NCI-H446 treated with DMSO at 0.1 percent for 48 hours (cell line): ENCODE results near the gene SNORC.

ENCODE experiments used
- DNase-seq: peaks from one replicate; lab custom pipeline; 2025; lab: John Stamatoyannopoulos, UW

Gene SNORC

DNA sequence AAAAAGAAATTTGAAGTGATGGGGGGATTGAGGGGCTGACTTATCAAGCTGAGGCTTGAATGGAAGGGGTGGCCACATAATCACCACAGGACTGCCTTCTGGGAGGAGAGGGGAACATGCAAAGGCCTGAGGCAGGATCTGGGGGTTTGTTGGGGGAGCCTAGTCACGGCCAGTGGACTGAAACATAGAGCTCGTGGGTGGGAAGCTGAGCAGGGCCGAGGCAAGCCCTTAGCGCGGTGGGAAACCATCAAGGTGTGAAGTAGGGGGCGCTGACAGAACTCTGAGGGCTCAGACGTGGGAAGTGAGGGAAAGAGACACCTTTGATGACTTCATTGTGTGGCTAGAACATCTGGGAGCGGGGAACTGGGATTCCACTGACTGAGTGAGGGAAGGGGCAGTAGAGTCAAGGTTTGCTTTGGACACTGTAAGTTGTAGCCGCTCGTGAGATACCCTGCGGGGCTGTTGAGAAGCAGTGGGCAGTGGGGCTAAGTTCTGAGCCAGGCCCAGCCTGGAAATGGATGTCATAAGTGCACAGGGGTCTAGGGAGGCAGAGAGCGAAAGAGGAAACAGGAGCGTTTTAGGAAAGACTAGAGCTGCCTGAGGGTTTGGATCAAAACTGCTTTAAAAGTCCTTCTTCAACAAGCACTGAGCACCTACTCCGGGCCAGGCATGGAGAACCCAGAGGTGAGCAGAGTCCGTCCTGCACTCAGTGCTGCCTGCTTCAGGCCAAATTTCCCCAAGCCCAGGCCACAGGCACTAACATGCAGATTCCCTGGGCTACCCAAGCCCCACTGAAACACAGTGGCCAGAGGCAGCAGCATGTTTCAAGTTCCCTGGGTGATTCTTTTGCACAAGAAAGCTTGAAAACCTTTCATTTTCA, 686 bp upstream of the SNORC start:
- no peak for DNase-seq

DNA sequence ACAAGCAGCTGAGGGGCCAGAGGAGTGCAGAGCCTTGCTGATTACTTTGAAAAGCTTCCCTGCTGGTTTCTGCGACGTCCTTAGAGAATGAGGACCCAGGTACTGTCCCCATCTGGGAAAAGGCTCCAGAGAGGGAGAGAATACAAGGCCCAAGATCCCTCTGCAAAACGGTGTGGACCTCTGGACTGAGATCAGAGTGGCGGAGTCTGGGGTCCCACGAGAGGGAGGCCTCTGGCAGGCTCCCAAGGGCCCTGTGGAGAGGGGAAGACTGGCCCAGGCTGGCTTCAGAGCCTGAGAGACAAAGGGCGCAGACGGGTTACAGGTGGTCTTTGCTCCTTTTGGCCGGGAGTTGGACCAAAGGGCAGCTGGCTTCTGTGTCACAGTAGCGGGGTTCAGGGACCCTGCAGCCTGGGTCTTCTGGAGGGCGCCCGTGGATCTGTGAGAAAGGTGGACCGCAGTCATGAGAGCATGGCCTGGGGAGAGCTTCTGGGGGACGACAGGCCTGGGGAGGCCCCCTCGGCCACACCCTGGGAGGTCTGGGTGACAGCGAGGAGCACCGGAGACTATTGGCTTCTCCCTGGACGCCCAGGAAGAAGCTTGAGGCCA, 805 bp downstream of the SNORC start:
- no peak for DNase-seq

DNA sequence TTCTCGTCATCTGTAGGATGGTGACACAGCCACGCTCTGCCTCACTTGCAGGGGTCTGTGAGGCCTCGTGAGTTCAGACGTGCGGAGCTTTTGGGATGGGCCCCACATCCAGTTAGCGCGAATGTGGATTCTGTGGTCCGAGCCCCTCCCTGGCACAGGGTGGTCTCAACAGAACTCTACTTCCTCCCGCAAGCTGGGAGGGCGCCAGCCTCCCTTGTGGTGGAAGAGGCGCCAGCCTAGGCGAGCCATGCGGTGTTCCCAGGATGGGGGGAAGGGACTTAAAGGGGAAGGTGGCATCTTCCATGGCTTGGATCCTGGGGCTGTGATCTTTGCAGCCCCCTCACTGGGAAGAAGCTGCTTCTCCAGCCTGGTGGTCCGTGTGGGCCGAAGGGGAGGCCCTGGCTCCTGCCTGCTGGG, 1.4 kb downstream of the SNORC start:
- no peak for DNase-seq

- DNase-seq: no peak
Measured at GRCh38 chr2:232871835-232872736, 2.0 kb downstream of the SNORC start.

DNA sequence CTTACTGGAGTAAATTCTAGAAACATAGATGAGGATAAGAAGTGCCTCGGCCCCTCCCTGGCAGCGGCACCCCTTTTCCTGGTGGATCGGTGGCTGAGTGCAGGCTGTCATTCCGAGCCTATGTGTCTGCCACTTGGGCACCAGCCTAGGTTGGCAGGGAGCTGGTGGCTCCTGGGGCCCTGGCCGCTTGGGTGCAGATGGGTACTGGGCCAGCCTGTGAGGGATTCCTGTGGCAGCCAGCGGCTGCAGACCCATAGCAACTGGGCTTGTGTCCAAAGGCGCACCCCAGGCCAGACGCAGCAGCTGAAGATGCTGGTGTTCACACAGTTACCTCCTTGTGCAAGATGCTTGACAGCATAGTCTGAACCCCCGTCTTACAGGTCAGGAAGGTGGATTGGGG, 2.8 kb downstream of the SNORC start:
- DNase-seq: no peak

- DNase-seq: no peak
Measured at GRCh38 chr2:232873292-232873908, 3.3 kb downstream of the SNORC start.

- no peak for DNase-seq
Measured at GRCh38 chr2:232873909-232874641, 4.0 kb downstream of the SNORC start.

- no peak for DNase-seq
Measured at GRCh38 chr2:232874677-232875223, 4.7 kb downstream of the SNORC start.

DNA sequence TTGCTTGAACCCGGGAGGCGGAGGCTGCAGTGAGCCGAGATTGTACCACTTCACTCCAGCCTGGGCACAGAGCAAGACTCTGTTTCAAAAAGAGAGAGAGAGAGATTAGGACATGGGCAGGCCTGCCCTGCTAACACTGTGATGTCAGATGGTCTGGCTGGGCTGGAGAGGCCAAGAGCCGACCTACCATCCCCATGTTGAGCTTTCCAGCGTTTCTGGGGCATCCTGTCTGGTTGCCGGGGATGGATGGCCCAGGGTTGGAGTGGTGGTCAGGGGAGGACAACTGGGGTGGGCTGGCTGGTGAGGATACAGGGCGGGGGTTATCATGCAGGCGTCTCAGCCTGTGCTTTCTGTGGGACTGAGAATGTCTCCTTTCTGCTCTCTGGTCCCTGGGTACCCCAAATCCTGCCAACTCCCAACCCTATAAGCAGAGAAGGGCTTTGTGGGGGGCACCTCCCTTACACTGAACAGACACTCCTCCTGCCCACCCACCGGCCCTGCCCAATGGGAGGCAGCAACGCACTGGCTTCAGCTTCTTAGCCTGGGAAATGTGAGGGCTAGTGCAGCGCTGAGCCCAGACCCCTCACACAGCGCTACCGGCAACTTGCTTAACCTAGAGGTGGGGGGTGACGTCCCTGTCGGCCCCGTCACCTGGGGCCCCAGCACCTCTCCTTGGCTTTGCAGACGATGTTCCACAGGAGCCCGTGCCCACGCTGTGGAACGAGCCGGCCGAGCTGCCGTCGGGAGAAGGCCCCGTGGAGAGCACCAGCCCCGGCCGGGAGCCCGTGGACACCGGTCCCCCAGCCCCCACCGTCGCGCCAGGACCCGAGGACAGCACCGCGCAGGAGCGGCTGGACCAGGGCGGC, 5.4 kb downstream of the SNORC start:
- no peak for DNase-seq

- DNase-seq: no peak
Measured at GRCh38 chr2:232876161-232876977, 6.3 kb downstream of the SNORC start.

GRCh38 chr2:232876978-232877441, 6.9 kb downstream of the SNORC start:
- DNase-seq: no peak

- no peak for DNase-seq
Measured at GRCh38 chr2:232877940-232878511, 8.0 kb downstream of the SNORC start.

- no peak for DNase-seq
Measured at GRCh38 chr2:232878855-232879617, 9.0 kb downstream of the SNORC start.

- DNase-seq: no peak
Measured at GRCh38 chr2:232879618-232880494, 9.8 kb downstream of the SNORC start.

- no peak for DNase-seq
Measured at GRCh38 chr2:232880764-232881351, 10.8 kb downstream of the SNORC start.

DNA sequence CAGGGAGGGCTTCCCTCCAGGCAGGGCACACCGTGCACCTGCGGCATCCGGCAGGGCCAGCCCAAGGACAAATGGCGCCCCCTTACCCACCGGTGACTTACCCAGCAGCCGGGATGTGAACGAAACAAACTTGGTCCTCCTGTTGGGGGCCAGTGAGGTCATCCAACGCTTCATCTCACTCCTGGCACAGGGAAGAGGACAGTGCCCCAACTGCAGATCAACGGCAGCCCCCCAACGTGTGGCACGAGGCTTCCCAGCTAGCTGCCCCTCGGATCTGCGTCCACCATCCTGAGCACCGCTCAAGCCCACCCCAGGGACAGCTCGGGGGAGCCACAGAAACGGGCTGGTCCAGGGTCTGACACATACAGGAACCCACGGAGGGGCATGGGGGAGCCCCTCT, 12.0 kb downstream of the SNORC start:
- DNase-seq: no peak
